Fibroblast of villous mesenchyme (primary cell): Measurements from ENCODE around the gene EGR4. TPM values are rescaled to one million over a fixed set of nuclear protein-coding genes. Genes with fewer than 3 reads are reported as not detected.

Experiments
- DNase-seq: peaks from one replicate; pipeline ENCODE4 v3.0.0-alpha.2; 2010; ENCODE audit warnings: low read depth
- H3K4me3 ChIP-seq: 2 replicates; pipeline ENCODE4 v1.5.1; 2011; ENCODE audit warnings: low read depth, mild to moderate bottlenecking, low read length
- small RNA-seq: library from RNA; depleted of rRNA; stranded (forward); fragments of <200 nt; gene quantifications from one replicate; pipeline ENCODE3, GENCODE V24; 2012
- total RNA-seq: library from RNA; depleted of rRNA; stranded (reverse); fragments of >200 nt; gene quantifications from 2 replicates; pipeline ENCODE4 v1.2.3, GENCODE V29; 2012
- TF ChIP-seq, protein P1 (sequence below): IDR thresholded peaks from 2 replicates; pipeline ENCODE4 v1.5.1; 2012; ENCODE audit warnings: low read depth, mild to moderate bottlenecking, low read length; ENCODE audit not compliant: insufficient read depth

Gene EGR4
- total RNA-seq, 1 donor = not detected

DNA sequence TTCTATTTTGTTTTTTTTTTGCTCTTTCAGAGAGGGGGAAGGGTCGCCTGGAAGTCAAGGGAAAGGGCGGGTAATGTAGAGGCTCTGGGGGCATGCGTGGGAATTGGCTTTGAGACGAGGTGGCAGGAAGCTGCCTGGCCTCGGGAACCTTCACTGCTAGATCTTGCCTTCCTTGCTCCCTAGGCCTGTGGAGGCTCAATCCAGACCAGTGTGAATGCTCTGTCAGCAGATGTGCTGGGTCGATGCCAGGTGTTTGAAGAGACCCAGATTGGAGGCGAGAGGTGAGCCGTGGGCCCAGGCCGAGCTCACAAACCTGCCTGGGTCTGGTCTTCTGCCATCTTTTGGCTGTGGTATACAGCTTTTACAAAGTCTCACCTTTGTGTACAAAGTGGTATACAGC, 43.7 kb downstream of the EGR4 start:
- DNase-seq = no peak
- TF ChIP-seq, protein P1, sequence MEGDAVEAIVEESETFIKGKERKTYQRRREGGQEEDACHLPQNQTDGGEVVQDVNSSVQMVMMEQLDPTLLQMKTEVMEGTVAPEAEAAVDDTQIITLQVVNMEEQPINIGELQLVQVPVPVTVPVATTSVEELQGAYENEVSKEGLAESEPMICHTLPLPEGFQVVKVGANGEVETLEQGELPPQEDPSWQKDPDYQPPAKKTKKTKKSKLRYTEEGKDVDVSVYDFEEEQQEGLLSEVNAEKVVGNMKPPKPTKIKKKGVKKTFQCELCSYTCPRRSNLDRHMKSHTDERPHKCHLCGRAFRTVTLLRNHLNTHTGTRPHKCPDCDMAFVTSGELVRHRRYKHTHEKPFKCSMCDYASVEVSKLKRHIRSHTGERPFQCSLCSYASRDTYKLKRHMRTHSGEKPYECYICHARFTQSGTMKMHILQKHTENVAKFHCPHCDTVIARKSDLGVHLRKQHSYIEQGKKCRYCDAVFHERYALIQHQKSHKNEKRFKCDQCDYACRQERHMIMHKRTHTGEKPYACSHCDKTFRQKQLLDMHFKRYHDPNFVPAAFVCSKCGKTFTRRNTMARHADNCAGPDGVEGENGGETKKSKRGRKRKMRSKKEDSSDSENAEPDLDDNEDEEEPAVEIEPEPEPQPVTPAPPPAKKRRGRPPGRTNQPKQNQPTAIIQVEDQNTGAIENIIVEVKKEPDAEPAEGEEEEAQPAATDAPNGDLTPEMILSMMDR = no peak
- H3K4me3 ChIP-seq = no peak overlapping the region

DNA sequence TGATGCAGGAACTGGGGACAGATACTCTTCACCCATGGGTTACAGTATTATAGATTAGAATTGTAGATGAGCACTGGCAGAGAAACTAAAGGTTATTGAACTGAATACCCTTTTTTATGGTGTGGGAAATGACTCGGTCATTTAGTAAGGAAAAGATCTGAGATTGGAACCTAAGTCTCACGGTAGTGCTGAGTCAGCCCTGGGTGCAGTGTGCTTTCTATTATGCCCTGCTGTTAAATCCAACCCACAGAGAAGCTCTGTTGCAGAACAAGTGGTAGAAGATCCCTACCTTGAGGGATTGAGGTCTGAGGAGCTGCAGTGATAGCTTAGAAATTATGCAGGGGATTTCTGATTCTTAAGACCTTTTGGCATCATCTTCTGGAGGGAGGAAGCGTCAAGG, 46.5 kb downstream of the EGR4 start:
- no peak for DNase-seq
- no peak overlapping the region for H3K4me3 ChIP-seq
- TF ChIP-seq, protein P1 = no peak

DNA sequence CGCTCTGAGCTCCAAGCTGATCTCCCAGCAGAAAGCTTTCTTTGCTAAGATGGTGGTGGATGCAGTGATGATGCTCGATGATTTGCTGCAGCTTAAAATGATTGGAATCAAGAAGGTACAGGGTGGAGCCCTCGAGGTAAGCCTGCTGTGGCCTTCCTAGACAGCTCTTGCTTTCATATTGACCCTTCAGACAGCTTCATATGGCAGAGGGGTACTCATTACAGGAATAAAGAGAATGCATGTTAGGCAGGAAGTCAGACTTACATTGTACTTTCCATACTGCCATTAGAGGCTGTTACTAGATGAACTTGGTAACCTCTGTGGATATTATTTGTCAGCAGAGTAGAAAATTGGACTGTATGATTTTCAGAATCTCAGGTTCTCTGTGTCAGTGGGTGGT, 48.8 kb downstream of the EGR4 start:
- TF ChIP-seq, protein P1 = no peak
- no peak for DNase-seq
- H3K4me3 ChIP-seq = no peak overlapping the region

DNA sequence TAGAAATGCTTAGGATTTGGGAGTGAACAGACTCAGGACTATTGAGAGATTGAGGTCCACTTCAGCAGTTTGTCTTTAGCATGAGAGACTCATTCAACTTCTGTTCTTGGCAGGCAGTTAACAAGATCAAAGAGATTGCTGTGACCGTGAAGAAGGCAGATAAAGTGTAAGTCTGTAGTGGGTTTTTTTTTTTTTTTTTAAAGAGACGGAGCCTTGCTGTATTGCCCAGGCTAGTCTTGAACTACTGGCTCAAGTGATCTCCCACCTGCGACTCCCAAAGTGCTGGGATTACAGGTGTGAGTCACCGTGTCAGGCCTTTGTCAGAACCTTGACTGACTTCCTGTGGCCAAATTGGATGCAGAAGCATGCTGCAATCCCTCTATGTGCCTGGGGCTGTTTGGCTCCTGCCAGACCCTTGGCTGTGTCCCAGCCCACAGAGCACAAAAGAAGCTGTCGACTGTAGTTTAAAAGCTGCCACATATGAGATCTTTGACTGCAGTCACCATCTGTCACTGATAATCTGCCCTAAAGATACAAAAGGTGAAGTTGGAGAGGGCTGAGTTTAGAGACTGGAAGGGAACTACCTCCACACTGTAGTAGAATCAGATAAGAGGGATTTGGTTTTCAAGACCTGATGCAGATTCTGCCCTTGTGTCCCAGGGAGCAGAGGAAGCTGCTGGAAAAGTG, 49.3 kb downstream of the EGR4 start:
- peak; percentile 56 for DNase-seq
- H3K4me3 ChIP-seq = no peak overlapping the region
- TF ChIP-seq, protein P1 = no peak

Small RNAs within 50 kb of the gene (small RNA-seq; reads per million reads assigned to genes)
- gene RNU6-111P = not detected

Other genes with a start within 250 kb of the EGR4 start
- gene SFXN5, start 221.8 kb downstream of the EGR4 start, total RNA-seq = 12.1 and 16.8 TPM in 2 replicates
- 31.5 and 37.7 TPM in 2 replicates for gene RAB11FIP5, start 180.6 kb downstream of the EGR4 start, total RNA-seq
- not detected in 2 replicates for gene NOTO, start 91.0 kb downstream of the EGR4 start, total RNA-seq
- gene SMYD5, start 79.3 kb downstream of the EGR4 start, total RNA-seq = 20.7 and 20.9 TPM in 2 replicates
- gene PRADC1, start 60.3 kb downstream of the EGR4 start, total RNA-seq = 14.2 and 18.1 TPM in 2 replicates
- 247 and 330 TPM in 2 replicates for gene CCT7, start 59.2 kb downstream of the EGR4 start, total RNA-seq
- gene FBXO41, start 9.1 kb downstream of the EGR4 start, total RNA-seq = 1.3 and 1.6 TPM in 2 replicates
- gene ALMS1, start 92.3 kb upstream of the EGR4 start, total RNA-seq = 18.6 and 20.3 TPM in 2 replicates